OCI-LY7 (cell line): ENCODE measurements around the gene SNTN.

ENCODE experiments used
- EZH2phosphoT487 ChIP-seq: fragments of 200-600 bp; sonication (generic); IDR thresholded peaks from 2 replicates; pipeline ENCODE4 v1.6.1; 2018; ENCODE audit warnings: low read depth, borderline replicate concordance, mild to moderate bottlenecking, mixed run types, antibody characterized with exemption, low read length, moderate library complexity, mixed read lengths
- TF ChIP-seq, protein P1 (sequence below): fragments of 200-600 bp; sonication (generic); conservative IDR thresholded peaks from 2 replicates; pipeline ENCODE4 v1.5.1; 2014; ENCODE audit warnings: mild to moderate bottlenecking, antibody characterized with exemption, low read length, moderate library complexity, mixed read lengths

DNA sequence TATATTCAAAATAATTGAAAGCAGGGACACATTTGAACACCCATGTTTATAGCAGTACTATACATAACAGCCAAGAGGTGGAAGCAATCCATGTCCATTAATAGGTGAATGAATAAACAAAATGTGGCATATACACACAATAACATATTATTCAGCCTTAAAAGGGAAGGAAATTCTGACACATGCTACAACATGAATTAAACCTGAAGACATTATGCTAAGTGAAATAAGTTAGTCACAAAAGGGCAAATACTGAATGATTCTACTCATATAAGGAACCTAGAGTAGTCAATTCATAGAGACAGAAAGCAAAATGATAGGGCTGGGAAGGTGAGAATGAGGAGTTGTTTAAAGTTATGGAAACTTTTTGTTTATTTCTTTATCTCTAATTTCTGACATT lies 40.9 kb downstream of the SNTN start:
- TF ChIP-seq, protein P1, sequence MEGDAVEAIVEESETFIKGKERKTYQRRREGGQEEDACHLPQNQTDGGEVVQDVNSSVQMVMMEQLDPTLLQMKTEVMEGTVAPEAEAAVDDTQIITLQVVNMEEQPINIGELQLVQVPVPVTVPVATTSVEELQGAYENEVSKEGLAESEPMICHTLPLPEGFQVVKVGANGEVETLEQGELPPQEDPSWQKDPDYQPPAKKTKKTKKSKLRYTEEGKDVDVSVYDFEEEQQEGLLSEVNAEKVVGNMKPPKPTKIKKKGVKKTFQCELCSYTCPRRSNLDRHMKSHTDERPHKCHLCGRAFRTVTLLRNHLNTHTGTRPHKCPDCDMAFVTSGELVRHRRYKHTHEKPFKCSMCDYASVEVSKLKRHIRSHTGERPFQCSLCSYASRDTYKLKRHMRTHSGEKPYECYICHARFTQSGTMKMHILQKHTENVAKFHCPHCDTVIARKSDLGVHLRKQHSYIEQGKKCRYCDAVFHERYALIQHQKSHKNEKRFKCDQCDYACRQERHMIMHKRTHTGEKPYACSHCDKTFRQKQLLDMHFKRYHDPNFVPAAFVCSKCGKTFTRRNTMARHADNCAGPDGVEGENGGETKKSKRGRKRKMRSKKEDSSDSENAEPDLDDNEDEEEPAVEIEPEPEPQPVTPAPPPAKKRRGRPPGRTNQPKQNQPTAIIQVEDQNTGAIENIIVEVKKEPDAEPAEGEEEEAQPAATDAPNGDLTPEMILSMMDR: no peak
- TF ChIP-seq EZH2phosphoT487: no peak
